Tongue (tissue), 2 donors: ENCODE results near the gene PRDM16. TPM values are rescaled to one million over a fixed set of nuclear protein-coding genes. Genes with fewer than 3 reads are reported as not detected.

Source experiments
- DNase-seq: peaks from one replicate; pipeline ENCODE4 v3.0.0-alpha.2; 2015
- total RNA-seq: library from RNA; depleted of rRNA; stranded (reverse); fragments of >200 nt; gene quantifications from one replicate; pipeline ENCODE4 v1.2.3, GENCODE V29; 2014

The PRDM16 gene
- total RNA-seq, 1 donor from 2014 or later, result 1.6 TPM

- peak; percentile 30 for DNase-seq
These were observed 72.8 kb downstream of the PRDM16 start for GRCh38 chr1:3141836-3142235.

GRCh38 chr1:3142236-3142635 is 73.2 kb downstream of the PRDM16 start:
- DNase-seq, result no peak

GRCh38 chr1:3142751-3143150 is 73.7 kb downstream of the PRDM16 start:
- DNase-seq, result no peak

- no peak for DNase-seq
These were observed 76.7 kb downstream of the PRDM16 start for GRCh38 chr1:3145532-3146325.

- DNase-seq, result no peak
These were observed 77.5 kb downstream of the PRDM16 start for GRCh38 chr1:3146458-3146857.

GRCh38 chr1:3146907-3147306 is 77.9 kb downstream of the PRDM16 start:
- DNase-seq, result no peak

- DNase-seq, result no peak
These were observed 79.2 kb downstream of the PRDM16 start for GRCh38 chr1:3148171-3148570.

GRCh38 chr1:3149277-3149676 is 80.3 kb downstream of the PRDM16 start:
- DNase-seq, result no peak

GRCh38 chr1:3151456-3151855 is 82.5 kb downstream of the PRDM16 start:
- no peak for DNase-seq

- DNase-seq, result no peak
These were observed 83.1 kb downstream of the PRDM16 start for GRCh38 chr1:3152143-3152542.

GRCh38 chr1:3153197-3153596 is 84.2 kb downstream of the PRDM16 start:
- no peak for DNase-seq

GRCh38 chr1:3153902-3154795 is 85.1 kb downstream of the PRDM16 start:
- no peak for DNase-seq

- DNase-seq, result no peak
These were observed 86.3 kb downstream of the PRDM16 start for GRCh38 chr1:3155056-3155925.

GRCh38 chr1:3155926-3156220 is 86.9 kb downstream of the PRDM16 start:
- no peak for DNase-seq

GRCh38 chr1:3156936-3157335 is 87.9 kb downstream of the PRDM16 start:
- DNase-seq, result no peak

GRCh38 chr1:3158347-3158746 is 89.3 kb downstream of the PRDM16 start:
- DNase-seq, result no peak

GRCh38 chr1:3159121-3159520 is 90.1 kb downstream of the PRDM16 start:
- no peak for DNase-seq

GRCh38 chr1:3159996-3160395 is 91.0 kb downstream of the PRDM16 start:
- DNase-seq, result no peak

- DNase-seq, result no peak
These were observed 91.7 kb downstream of the PRDM16 start for GRCh38 chr1:3160647-3161145.

- DNase-seq, result no peak
These were observed 92.3 kb downstream of the PRDM16 start for GRCh38 chr1:3161176-3161840.

GRCh38 chr1:3162322-3162882 is 93.4 kb downstream of the PRDM16 start:
- DNase-seq, result no peak

GRCh38 chr1:3163356-3163755 is 94.4 kb downstream of the PRDM16 start:
- no peak for DNase-seq
